ENCODE measurements around the gene BEND3. TPM values are rescaled to one million over a fixed set of nuclear protein-coding genes. Genes with fewer than 3 reads are reported as not detected.

The BEND3 gene
- polyA plus RNA-seq, 1 donor from 2014 or later = 5.7 TPM

DNA sequence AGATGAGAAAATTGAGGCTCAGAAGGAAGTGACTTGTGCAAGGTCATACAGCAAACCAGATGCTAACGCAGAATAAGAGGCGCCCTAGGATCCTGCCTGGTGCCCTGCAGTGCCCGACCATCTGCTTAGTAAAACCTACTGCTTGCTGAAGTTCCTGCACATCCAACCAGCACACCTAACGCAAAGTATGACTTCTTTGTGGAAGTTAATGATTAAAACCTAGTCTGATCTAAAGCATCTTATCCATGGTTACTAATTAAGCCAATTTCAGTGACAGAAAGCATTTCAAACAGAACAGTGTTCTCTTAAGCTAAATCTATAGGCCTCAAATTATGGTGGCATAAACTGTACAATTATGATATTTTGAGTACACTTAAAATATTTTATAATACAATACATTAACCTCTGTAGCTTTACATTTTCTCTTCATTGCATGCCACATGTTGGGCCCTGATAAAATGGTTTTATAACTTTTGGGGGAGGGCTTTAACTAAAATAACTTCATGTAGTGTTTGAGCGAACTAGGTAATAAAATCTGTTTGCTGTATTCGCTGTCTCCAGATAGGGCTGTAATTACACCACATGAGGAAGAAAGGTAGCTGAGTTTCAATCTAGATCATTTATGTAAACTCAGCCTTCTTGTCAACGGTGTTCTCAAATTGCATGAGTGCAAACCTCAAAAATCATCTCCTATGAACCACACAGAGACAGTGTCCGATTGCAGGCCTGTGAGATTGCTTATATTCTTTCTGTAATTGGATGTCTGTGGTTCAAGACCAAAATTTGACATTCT is 37.5 kb upstream of the BEND3 start:
- Histone ChIP-seq H4K20me1 (ENCODE audit: insufficient read depth) (no peaks in the 10 kb centered on the region), H3K36me3 (ENCODE audit: insufficient read depth, low read length) (no peaks in the 10 kb centered on the region), H3K27ac (ENCODE audit: low read length) (peak overlapping the region; percentile 88), H3K27me3 (ENCODE audit: insufficient read depth, low read depth, low read length) (no peaks in the 10 kb centered on the region), H2AFZ (ENCODE audit: low read depth, low read length) (no peak overlapping the region), H3K9me2 (ENCODE audit: insufficient read depth, low read length) (no peaks in the 10 kb centered on the region), H3K9me3 (ENCODE audit: low read length) (no peaks in the 10 kb centered on the region), H3F3A (ENCODE audit: insufficient read depth, low read length, poor library complexity, severe bottlenecking) (no peaks in the 10 kb centered on the region), H3K4me2 (ENCODE audit: low read length) (no peak overlapping the region), H3K79me2 (replicated peaks; ENCODE audit: insufficient read depth, low read length) (no peaks in the 10 kb centered on the region), H3K4me3 (ENCODE audit: low read length) (no peak overlapping the region), H3K9ac (ENCODE audit: low read length) (no peak overlapping the region)
- TF ChIP-seq EP300 (conservative IDR thresholded peaks at IDR 0.05; ENCODE audit: poor library complexity, severe bottlenecking) = no peak
- TF ChIP-seq, protein P1, sequence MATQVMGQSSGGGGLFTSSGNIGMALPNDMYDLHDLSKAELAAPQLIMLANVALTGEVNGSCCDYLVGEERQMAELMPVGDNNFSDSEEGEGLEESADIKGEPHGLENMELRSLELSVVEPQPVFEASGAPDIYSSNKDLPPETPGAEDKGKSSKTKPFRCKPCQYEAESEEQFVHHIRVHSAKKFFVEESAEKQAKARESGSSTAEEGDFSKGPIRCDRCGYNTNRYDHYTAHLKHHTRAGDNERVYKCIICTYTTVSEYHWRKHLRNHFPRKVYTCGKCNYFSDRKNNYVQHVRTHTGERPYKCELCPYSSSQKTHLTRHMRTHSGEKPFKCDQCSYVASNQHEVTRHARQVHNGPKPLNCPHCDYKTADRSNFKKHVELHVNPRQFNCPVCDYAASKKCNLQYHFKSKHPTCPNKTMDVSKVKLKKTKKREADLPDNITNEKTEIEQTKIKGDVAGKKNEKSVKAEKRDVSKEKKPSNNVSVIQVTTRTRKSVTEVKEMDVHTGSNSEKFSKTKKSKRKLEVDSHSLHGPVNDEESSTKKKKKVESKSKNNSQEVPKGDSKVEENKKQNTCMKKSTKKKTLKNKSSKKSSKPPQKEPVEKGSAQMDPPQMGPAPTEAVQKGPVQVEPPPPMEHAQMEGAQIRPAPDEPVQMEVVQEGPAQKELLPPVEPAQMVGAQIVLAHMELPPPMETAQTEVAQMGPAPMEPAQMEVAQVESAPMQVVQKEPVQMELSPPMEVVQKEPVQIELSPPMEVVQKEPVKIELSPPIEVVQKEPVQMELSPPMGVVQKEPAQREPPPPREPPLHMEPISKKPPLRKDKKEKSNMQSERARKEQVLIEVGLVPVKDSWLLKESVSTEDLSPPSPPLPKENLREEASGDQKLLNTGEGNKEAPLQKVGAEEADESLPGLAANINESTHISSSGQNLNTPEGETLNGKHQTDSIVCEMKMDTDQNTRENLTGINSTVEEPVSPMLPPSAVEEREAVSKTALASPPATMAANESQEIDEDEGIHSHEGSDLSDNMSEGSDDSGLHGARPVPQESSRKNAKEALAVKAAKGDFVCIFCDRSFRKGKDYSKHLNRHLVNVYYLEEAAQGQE (IDR thresholded peaks at IDR 0.05; ENCODE audit: borderline replicate concordance) = no peak
- no peak for TF ChIP-seq EZH2 (IDR thresholded peaks at IDR 0.05; ENCODE audit: borderline replicate concordance, insufficient read depth, low read length, poor library complexity, severe bottlenecking)
- TF ChIP-seq SMC3 (conservative IDR thresholded peaks at IDR 0.05; ENCODE audit: poor library complexity) = no peak
- no peak for TF ChIP-seq TAF1 (IDR thresholded peaks at IDR 0.05; ENCODE audit: low read depth)
- TF ChIP-seq, protein P2, sequence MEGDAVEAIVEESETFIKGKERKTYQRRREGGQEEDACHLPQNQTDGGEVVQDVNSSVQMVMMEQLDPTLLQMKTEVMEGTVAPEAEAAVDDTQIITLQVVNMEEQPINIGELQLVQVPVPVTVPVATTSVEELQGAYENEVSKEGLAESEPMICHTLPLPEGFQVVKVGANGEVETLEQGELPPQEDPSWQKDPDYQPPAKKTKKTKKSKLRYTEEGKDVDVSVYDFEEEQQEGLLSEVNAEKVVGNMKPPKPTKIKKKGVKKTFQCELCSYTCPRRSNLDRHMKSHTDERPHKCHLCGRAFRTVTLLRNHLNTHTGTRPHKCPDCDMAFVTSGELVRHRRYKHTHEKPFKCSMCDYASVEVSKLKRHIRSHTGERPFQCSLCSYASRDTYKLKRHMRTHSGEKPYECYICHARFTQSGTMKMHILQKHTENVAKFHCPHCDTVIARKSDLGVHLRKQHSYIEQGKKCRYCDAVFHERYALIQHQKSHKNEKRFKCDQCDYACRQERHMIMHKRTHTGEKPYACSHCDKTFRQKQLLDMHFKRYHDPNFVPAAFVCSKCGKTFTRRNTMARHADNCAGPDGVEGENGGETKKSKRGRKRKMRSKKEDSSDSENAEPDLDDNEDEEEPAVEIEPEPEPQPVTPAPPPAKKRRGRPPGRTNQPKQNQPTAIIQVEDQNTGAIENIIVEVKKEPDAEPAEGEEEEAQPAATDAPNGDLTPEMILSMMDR (IDR thresholded peaks at IDR 0.05; ENCODE audit: poor library complexity, severe bottlenecking) = no peak

DNA sequence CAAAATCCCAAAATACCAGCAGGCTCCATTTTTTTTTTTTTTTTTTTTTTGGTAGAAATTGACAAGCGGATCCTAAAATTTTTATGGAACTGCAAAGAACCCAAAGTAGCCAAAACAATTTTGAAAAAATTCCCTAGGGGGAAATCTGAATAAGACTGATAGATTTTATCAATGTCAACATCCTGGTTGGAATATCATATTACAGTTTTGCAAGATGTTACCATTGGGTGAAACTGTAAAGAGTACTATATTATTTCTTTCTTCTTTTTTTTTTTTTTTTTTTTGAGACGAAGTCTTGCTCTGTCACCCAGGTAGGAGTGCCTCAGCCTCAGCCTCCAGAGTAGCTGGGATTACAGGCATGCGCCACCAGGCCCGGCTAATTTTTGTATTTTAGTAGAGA is 29.4 kb upstream of the BEND3 start:
- no peak for TF ChIP-seq MXI1 (conservative IDR thresholded peaks at IDR 0.05; ENCODE audit: poor library complexity, severe bottlenecking)
- TF ChIP-seq, protein P2 (IDR thresholded peaks at IDR 0.05; ENCODE audit: poor library complexity, severe bottlenecking) = no peak
- no peak for TF ChIP-seq RAD21 (conservative IDR thresholded peaks at IDR 0.05)
- TF ChIP-seq EZH2 (IDR thresholded peaks at IDR 0.05; ENCODE audit: borderline replicate concordance, insufficient read depth, low read length, poor library complexity, severe bottlenecking) = no peak
- TF ChIP-seq, protein P1 (IDR thresholded peaks at IDR 0.05; ENCODE audit: borderline replicate concordance) = no peak
- no peak for TF ChIP-seq EP300 (conservative IDR thresholded peaks at IDR 0.05; ENCODE audit: poor library complexity, severe bottlenecking)
- no peak for TF ChIP-seq SMC3 (conservative IDR thresholded peaks at IDR 0.05; ENCODE audit: poor library complexity)
- no peak for TF ChIP-seq TAF1 (IDR thresholded peaks at IDR 0.05; ENCODE audit: low read depth)
- no peak for TF ChIP-seq POLR2AphosphoS5 (IDR thresholded peaks at IDR 0.05)
- no peaks in the 10 kb centered on the region for H3K9me3 ChIP-seq (ENCODE audit: low read length)
- H4K20me1 ChIP-seq (ENCODE audit: insufficient read depth) = no peaks in the 10 kb centered on the region
- H3K4me3 ChIP-seq (ENCODE audit: low read length) = no peak overlapping the region
- H3F3A ChIP-seq (ENCODE audit: insufficient read depth, low read length, poor library complexity, severe bottlenecking) = no peaks in the 10 kb centered on the region
- no peaks in the 10 kb centered on the region for H3K36me3 ChIP-seq (ENCODE audit: insufficient read depth, low read length)
- no peak overlapping the region for H3K27ac ChIP-seq (ENCODE audit: low read length)
- no peak overlapping the region for H2AFZ ChIP-seq (ENCODE audit: low read depth, low read length)
- H3K9ac ChIP-seq (ENCODE audit: low read length) = no peak overlapping the region
- H3K9me2 ChIP-seq (ENCODE audit: insufficient read depth, low read length) = no peaks in the 10 kb centered on the region
- no peaks in the 10 kb centered on the region for H3K27me3 ChIP-seq (ENCODE audit: insufficient read depth, low read depth, low read length)
- H3K79me2 ChIP-seq (replicated peaks; ENCODE audit: insufficient read depth, low read length) = no peaks in the 10 kb centered on the region
- no peak overlapping the region for H3K4me2 ChIP-seq (ENCODE audit: low read length)
